ENCODE measurements around the gene DBX1.
A peak's percentile ranks its signal among the peaks of the same experiment; 100 is the strongest.
"Not testable (repeated sequence)": the region's sequence is repeated elsewhere in the genome, so short reads cannot be mapped to it uniquely, and the experiment has no call there.

DBX1 gene

DNA sequence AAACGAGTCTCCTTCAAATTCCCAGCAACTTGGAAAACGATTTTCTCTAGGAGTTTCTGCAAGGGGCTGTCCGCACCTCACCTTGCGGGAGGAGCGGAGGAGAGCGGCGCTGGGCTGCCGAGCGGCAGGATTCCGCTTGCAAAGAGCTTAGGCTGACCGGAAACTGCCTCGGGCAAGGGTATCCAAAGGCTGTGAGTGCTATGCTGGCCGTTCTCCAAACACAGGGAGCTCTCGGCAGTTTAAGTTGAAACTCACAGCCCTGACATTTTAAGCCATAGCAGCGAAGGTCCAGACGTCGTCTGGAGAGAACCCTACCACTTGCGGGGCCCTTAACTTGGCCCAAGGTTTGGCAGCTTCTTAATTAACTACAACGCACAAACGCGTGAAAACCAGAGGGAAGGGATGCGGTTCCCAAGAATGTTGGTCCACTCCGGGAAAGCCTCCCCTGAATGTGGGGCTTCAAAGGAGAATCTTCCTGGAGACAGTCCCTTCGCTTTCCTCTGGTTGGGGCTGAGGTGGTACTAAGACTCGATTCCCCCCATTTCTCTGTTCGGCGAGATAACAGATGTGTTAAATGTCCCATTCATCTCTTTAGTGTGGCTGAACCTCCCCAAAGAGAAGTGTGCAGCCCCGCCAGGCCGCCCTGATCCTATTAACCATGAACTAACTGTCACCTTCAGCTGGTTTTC lies 1.1 kb upstream of the DBX1 start:
- no peak for DNase-seq

DNA sequence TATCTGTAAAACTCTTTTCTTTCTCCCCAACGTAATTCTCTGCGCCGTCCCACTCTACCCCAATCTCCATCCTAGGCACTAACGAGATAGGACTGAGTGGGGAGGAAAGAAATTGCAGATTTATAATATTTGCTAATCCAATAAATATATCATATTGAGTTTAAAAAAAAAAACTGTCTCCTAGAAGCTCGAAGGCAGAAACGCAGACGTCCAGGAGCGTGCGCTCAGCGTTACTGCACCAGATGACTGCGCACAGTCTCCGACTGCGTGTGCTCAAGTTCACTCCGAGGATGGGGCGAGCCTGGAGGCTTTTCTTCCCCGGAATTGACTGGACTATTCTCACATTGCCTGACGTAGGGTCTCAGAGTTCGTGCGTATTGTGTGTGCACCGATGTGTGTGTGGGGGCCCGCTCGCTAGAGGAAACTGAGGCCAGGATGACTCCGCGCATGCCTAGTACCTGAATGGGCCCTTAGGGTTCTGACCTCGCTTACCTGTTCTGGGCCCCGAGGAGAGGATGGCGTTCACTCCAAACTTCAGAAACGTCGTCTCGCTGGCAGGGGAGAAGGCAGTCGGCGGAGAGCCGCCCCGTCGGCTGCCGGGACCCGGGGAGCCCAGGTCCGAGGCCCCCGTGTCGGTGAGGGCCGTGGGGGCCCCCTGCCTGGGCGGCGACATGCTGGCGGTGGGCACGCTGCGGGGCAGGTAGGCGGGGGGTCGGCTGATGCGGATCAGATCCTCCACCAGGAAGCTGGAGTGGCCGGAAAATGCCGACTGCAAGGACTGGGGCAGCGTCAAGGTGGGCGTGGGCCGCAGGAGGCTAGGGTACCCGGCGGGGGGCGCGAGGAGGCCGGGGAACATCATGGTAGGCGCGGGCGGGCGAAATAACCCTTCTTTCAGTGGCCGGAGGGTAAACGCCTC lies 551 bp downstream of the DBX1 start:
- DNase-seq, result no peak

DNA sequence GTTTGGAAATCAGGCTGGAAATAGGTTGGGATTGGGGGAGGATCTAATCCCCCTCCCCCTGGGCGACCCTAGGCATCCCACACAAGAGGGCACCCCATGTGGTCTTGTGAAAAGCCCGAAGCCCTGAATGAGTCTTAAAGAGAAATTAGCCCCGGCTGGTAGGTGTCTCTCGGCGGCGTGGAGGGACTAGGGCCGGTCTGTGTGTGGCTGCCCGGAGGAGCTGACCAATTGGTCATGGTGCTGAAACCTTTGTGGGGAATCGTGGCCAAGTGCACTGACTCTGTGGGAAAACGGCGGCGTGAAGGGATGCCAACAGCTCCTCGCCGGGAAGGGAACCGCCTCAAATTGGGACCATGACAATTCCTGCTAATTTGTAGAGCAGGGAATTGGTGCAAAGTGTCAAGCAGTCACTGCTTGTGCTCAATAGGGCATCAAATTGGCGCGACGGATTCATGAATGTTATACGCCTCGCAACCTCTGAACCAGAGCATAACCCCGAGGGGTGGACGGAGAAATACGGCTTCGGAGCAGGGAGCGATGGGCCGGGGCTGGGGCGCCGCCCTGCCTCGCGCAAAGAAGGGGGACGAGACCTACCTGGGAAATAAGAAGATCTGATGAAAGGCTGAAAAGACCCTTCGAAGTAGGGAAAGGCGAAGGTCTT lies 1.5 kb downstream of the DBX1 start:
- no peak for DNase-seq

DNA sequence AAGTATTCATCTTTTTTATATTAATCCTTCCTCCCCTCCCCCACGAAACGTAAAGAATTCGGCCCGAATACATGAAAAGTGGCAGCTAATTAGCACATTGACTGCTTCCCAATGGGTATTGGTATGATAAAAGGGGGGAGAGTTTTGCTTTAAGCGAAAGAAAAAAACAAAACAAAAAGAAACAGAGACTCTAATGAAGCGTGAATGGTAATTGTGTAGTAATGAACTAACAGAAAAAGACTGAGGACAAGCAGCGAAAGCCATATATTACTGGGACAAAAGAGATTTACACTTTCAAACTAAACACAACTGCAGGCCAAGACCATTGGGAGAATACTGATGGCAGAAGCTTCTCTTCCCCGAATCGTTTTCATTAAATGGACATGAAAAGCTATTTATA lies 2.5 kb downstream of the DBX1 start:
- no peak for DNase-seq

DNA sequence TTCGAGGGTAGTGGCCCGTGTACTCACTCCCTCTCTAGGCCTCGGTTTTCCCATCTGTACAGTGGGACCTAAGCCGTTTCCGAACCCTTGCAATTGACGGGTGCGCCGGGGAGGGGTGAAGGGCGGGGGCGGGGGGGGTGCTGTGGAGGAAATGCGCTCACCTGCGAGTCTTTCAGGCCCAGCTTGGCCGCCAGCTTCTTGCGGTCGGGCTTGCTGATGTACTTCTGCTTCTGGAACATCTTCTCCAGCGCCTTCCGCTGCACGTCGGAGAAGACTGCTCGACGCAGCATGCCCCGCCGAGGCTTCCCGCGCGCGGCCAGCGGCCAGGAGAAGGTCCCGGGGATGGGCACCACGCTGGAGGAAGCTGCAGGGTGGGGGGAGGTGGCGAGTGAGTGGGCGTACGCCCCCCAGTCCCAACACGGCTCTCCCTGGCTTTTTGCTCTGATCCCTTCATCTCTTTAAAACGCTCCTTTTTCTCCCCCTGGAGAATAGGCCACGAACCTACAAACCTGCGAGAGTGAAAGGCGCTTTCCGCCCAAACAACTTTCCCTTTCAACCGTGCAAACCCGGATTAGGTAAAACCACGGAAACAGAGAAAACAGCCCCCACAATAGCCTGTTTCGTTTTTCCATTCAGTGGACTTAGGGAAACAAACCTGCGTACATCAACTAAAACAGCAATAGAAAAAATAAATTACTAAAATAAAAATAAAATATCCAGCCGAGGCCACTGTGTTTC lies 3.2 kb downstream of the DBX1 start:
- no peak for DNase-seq

DNA sequence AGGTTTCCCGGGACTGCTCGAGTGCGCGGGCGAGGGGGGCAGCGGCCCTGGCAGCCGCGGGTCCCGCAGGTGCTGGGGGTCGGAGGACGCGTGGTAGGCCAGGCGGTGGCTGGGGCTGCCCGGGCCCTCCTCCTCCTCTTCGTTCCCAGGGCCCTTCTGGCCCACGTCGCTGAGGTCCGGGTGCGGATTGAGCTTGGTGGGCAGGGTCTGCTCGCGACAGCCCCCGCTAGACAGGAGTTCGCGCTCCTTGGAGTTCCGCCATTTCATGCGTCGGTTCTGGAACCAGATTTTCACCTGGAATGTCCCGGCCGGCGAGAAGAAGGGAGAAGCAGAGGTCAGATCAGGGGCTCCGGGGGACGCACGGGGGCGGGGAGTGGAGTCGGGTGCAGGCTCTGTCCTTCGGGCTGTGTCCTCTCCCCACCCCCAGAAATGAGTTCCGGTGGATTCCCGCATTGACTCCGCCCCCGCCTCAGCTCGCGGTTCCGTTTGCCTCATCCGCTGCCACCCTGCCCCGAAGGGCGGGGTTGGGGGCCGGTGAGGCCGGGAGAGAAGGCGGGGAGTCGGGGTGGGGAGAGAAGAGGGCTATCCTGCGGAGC lies 3.9 kb downstream of the DBX1 start:
- peak; percentile 17 for DNase-seq

DNA sequence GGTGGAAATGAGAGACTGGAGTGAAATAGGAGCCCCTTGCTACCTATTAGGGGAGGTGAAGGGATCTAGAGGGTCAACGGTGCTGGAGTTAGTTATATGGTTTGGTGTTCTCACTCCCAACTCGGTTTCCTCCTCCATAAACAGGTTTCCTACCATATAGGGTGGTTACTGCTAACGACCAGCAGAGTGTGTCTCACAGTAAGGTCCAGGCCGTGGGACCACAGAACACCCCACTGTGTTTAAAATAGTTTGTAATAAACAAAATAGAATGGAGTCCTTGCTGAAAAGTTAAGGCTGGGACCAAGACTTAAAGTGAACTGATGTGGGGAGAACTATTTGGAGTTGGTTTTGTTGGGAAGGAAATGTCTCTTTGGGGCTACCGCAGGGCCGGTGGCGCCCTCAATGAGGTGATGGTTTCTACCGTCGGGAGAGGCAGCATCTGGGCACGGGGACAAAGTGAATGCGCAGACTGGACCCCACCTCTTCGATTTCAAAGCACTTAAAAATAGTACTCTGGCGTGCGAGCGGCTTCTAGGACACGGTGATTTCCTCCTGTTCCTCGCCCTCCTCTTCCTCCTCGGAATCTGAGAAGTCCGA lies 4.5 kb downstream of the DBX1 start:
- no peak for DNase-seq

DNA sequence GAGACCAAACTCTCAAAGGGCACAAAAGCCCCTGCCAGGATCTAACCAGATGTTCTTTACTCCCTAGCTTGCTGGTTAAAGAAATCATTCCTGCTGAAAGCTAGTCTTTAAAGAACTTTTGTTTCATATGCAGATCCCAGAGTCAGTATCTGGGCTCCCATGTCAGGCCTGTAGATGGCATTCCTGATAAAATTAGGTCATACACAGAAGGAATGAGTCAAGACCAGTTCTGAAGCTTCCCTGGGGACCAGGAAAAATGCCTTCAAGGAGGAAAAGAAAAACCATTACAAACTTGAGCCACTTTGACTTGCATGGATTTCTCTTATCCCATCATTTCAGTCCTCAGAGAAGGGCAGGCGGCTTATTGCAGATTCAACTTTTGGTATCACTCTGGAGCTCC lies 5.9 kb downstream of the DBX1 start:
- DNase-seq, result no peak

DNA sequence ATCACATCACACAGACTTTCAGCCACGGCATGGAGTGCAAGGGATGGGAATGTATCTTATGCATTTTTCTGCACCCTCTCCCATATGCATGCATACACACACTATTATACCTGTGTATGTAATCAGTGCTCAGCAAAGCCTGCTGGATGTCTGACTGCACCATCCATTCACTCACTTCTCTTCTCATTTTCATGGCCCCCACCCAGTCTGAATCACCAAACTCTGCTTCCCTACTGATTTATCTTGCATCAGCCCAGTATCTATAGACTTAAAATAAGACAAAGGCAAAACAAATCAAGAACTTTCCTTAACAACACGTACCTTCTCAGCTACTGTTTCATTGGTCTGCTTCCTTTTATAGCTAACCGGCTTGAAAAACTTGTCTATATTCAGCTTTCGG lies 21.6 kb downstream of the DBX1 start:
- DNase-seq, result no peak

DNA sequence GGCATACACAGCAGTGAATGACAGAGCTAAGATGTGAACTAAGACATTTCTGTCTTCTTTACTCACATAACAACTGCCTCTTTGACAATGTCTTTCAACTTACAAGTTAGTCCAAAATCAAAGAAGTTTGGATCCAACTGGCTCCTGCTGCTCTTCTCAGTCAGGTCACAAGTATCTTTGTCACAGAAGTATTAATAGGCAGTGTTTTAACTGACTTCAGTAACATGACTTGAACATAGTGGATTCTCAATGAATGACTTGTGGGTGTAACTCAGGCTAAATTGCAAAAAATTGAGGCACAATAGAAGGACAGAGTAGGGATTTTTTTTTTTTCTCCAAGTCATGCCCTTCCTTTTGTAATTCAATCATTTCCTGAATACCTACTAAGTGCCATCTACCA lies 22.6 kb downstream of the DBX1 start:
- DNase-seq, result no peak

DNA sequence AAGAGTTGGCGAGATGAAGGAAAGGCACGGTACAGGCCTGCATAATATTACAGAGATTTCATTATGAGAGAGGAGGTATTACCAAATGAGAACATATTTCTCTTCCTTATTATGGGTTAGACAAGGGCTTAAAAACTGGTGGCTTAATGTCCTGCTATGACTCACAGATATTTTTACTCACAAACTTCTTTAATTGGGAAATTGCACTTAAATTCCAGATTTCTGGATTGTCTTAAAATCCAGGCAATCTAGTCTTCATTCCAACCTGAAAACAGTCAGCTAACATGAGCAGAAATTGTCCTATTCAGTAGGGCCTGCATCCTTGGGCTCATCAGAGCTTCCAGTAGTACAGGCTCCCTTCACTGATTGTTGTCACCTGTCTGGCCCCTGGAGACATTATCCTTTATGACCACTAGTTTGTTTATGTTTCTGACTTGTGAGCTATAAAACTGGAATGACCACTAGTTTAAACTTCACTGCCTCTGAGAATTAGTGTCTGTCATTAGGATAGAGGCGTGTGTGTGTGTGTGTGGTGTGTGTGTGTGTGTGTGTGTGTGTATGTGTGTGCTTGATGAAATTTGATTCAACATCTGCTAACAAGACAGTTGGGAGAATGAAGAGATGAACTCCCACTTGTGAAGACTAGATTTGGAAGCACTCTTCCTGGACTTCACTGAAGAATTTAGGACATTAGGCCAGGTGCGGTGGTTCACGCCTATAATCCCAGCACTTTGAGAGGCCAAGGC lies 25.1 kb downstream of the DBX1 start:
- no peak for DNase-seq

DNA sequence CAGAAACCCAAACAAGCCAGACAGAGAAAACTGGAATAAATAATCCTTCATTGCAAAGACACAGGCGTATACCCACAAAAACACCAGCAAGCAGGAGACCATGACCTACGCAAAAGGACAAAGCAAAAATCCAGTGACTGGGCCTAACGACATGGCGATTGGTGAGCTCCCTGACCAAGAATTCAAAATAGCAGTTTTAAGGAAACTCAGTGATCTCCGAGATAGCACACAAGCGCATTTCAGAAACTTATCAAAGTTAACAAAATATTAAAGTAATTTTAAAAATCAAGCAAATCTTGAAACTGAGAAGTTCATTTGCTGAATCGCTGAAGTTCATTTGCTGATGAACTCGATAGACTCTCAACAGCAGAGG lies 27.6 kb downstream of the DBX1 start:
- no peak for DNase-seq

DNA sequence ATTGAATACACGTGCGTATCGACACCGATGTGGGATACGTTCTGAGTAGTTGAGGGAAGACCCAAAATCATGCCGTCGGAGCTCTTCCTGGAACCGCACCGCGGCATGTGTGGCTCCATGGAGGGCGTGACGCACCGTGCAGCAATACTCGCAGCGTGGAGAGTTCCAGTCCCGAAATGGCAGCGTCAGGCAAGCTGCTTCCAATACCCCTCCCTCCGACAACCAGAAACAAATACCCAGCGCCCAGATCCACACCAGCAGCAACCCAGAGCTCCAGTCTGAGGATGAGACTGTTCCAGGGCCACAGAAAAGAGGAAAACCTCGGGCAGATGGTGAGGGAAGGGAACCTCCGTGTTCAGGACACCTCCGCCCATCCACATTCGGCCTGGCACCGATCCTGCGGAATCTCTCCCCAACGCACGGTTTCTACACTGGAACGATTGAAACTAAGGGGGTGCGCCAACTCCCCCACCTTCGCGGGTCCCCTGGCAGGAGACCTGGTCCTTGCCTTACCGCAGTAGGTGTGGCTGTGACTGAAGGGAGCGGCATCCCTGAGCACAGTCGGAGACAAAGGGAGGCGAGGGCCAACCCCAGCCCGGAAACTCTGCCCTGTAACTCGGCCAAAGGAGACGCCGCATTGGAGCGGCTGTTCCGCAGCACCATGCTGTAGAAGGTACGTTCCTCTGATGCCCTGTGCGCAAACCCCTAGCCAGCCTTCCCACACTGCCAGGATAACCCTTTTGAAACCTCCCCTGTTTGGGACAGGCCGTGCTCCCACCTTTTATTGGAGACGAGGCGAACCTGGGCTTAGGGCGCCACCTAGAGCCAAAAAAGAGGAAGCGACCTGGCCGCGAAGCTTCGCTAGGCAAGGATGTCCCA lies 28.2 kb downstream of the DBX1 start:
- DNase-seq, result no peak

DNA sequence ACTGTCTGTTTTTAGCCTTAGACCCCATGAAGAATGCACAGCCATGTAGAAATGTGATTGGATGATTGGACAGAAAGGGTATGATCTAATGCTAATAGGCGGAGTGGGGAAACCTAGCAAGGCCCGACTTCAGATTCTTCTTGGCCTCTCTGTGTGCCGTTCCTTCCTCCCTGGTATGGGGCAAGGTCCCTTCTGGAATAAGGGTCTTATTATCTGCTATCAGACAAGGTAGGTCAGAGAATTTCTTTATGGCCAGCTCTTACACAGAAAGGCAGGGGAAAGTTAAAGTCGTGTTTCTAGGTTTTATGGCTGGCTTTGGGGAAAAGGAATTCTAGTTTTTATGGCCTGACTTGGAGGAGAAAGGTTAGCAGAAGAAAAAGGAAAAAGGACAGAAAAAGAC lies 30.6 kb downstream of the DBX1 start:
- DNase-seq, result no peak

DNA sequence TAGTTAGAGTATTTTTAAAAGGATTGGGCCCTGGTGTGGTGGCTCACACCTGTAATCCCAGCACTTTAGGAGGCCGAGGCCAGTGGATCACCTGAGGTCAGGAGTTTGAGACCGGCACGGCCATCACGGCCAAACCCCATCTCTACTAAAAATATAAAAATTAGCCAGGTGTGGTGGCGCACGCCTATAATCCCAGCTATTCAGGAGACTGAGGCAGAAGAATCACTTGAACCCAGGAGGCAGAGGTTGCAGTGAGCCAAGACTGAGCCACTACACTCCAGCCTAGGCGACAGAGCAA lies 31.8 kb downstream of the DBX1 start:
- not testable (repeated sequence) for DNase-seq

DNA sequence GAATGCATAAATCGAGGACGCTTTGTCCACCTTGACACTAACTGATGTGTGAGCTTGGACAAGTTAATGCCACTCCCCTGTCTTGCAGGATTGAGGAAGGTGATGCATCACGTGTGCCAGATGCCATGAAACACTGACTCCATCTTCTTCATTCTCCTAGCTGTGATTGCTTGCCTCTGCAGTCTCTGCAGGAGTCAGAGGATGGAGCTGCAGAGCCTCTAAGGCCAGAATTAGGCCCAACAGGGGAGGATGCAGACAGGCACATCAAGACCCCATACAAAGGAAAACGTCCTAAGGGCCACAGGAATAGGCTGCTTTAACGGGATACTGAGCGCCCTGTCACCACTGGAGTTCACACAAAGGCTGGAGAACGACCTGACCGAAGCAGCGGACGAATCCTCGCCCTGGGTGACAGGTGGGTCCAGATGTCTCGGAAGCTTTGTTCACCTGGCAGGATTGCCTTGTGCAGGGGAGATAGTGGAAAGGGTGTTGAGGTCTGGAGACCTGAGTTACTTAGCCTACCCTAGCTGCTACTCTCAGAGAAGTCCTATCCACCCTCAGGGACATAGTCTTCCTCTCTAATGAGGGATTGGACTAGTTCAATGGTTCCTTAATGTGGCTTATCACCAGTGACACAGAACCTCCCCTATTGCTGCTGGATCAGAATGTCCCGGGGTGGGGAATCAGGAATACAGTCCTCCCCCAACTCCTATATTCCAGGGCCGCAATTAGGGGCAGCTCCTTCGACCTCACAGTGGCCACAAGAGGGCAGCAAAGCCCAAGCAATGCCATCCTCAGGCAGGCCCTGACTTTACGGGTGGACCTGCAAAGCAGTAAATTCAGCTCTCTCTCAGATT lies 32.4 kb downstream of the DBX1 start:
- DNase-seq, result peak; percentile 61

DNA sequence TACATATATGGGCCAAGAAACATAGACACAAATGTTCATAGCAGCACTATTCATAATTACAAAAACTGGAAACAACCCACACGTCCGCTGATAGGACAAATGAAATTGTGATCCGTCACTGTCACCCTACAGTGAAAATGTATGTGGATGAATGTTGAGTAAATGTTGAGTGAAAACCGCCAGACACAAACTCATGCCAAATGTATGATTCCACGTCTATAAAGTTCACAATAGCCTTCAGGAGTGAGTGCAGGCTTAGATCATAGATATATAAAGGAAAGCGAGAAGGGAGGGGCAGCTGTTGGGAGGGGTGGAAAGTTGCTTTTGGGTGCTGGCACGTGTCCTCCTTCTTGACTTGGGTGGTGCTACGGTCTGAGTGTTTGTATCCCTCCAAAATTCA lies 33.6 kb downstream of the DBX1 start:
- DNase-seq, result no peak

DNA sequence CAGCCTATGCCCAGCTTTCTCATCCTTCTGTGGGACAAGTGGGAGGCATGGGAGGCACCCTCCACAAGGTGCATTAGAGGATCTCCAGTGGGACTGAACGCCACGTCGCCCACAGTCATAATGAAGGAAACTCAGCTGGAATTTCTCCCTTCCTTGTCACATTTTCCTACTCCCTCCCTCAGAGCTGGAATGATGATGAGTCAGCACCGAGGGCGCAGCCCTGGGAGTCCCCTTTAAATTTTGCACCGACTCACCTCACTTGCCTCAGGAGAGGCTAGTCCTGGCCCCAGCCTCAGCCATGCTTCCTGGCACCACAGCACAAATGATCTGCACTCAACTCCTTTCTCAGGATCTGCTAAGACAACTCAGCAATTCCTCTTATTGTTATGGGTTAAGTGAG lies 34.3 kb downstream of the DBX1 start:
- DNase-seq, result no peak

DNA sequence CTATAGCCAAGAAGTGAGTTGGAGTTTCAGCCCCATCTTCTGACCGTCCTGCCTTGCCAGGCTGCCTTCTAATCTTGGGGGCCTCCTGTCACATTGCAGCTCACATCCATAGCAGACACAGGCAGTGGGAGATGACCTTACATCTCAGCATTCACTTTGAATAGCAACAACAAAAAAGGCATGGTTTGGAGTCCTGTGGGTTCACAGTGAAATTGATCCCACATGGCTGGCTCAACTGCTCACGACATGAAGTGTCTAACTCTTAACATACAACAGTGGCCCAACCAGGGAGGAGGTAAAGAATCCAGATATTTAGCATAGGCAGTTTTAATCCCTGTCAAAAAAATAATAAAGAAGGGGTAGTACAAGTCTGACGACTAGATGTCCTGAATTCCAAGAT lies 38.1 kb downstream of the DBX1 start:
- DNase-seq, result no peak

All from effector CD8-positive, alpha-beta T cell (primary cell).